Measurements from ENCODE around the gene CNTNAP2.

GRCh38 chr7:147944321-147944720, 1827.7 kb downstream of the CNTNAP2 start:
- no peak for TF ChIP-seq CTCF (conservative IDR thresholded peaks at IDR 0.05 in 1 of 2, IDR thresholded peaks at IDR 0.05 in 1 of 2; ENCODE audit: low read depth in 1 of 2, low read length in 2 of 2)
- TF ChIP-seq EZH2 (IDR thresholded peaks at IDR 0.05; ENCODE audit: low read length, missing control alignments): no peak

Data from fibroblast of lung (primary cell).